ENCODE results near the gene GTSE1.
A peak's percentile ranks its signal among the peaks of the same experiment; 100 is the strongest.

The GTSE1 gene

GRCh38 chr22:46323162-46323561 lies 26.5 kb downstream of the GTSE1 start:
- Histone ChIP-seq H3K36me3 (ENCODE audit: control insufficient read depth in 1 of 2, insufficient read depth in 2 of 2, low read length in 2 of 2) (peaks cover 0 to 40% of the 10 kb centered on the region in 2 donors), H3K27ac (ENCODE audit: low read depth, low read length) (no peak overlapping the region), H3K9me3 (ENCODE audit: control insufficient read depth in 1 of 2, low read length in 2 of 2) (no peaks in the 10 kb centered on the region), H3K27me3 (ENCODE audit: control insufficient read depth in 1 of 2, insufficient read depth in 2 of 2, low read length in 2 of 2) (no peaks in the 10 kb centered on the region), H3K4me3 (ENCODE audit: low read depth in 1 of 2, low read length in 2 of 2) (no peak overlapping the region), H3K4me1 (ENCODE audit: control insufficient read depth in 1 of 2, insufficient read depth in 2 of 2, low read length in 2 of 2) (no peaks in the 10 kb centered on the region), H3K9ac (ENCODE audit: low read depth in 1 of 2, low read length in 2 of 2) (no peak overlapping the region)

DNA sequence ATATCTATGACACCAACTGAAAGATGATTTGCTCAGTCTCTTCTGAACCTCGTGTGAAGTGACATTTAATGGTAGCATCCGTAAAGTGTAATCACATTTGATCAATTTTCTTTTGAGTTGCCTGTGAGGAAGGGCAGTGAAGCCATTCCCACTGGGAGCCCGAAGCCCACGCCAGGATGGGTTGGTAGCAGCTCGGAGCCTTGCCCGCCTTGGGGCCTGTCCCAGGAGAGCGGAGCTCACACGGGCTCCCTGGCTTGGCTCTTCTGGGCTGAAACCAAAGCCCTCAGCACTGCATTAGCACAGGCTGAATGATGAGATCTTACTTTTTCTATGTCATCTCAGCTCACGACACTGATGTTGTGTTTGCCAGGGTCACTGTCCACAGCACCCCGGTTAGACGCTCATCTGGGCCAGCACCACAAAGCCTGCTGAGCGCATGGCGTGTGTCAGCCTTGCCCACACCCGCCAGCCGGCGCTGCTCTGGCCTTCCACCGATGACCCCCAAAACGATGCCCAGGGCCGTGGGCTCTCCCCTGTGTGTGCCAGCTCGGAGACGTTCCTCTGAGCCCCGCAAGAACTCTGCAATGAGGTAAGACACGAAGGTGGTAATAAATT lies 29.5 kb downstream of the GTSE1 start:
- no peak overlapping the region for H3K4me3 ChIP-seq (ENCODE audit: low read depth in 1 of 2, low read length in 2 of 2)
- no peak overlapping the region for H3K27ac ChIP-seq (ENCODE audit: low read depth, low read length)
- H3K27me3 ChIP-seq (ENCODE audit: control insufficient read depth in 1 of 2, insufficient read depth in 2 of 2, low read length in 2 of 2), result no peaks in the 10 kb centered on the region
- H3K36me3 ChIP-seq (ENCODE audit: control insufficient read depth in 1 of 2, insufficient read depth in 2 of 2, low read length in 2 of 2), result peaks cover 0 to 29% of the 10 kb centered on the region in 2 donors
- H3K4me1 ChIP-seq (ENCODE audit: control insufficient read depth in 1 of 2, insufficient read depth in 2 of 2, low read length in 2 of 2), result no peaks in the 10 kb centered on the region
- no peak overlapping the region for H3K9ac ChIP-seq (ENCODE audit: low read depth in 1 of 2, low read length in 2 of 2)
- H3K9me3 ChIP-seq (ENCODE audit: control insufficient read depth in 1 of 2, low read length in 2 of 2), result no peaks in the 10 kb centered on the region

DNA sequence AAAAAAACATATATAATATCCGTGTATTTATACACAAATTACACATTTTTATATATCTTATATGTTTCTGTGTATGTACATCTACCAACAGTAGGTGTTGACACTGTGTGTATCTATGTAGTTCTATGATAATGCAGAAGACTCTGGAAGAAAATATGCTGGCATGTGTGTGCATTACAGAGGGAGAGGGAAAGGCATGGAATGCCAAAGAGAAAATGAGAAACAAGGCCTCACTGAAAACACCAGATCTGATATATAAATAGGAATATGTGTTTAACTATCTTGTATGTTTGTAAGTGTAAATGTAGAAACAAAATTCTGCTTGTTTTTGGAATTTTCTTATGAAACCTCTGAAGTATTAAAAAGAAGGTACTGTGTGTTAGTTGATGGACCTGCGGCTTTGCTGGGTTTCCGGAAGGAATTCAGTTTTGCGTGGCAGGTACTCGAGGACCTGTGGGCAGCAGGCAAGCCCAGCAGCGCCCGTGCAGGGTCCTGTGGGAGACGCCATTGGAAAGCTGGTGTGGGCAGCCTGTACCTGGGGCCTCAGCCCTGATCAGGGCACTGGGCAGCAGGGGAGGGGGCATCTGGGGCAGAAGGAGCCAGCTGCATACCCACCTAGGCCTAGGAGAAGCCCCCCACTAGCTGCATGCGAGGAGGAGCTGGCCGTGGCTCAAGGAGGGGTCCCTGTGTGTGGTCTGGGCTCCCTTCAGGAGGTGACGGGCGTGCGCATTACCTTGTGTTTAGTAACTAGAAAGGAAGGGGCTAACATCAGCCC lies 31.2 kb downstream of the GTSE1 start:
- Histone ChIP-seq H3K9me3 (ENCODE audit: control insufficient read depth in 1 of 2, low read length in 2 of 2) (no peaks in the 10 kb centered on the region), H3K4me3 (ENCODE audit: low read depth in 1 of 2, low read length in 2 of 2) (no peak overlapping the region), H3K36me3 (ENCODE audit: control insufficient read depth in 1 of 2, insufficient read depth in 2 of 2, low read length in 2 of 2) (peaks cover 0 to 25% of the 10 kb centered on the region in 2 donors), H3K27me3 (ENCODE audit: control insufficient read depth in 1 of 2, insufficient read depth in 2 of 2, low read length in 2 of 2) (no peaks in the 10 kb centered on the region), H3K27ac (ENCODE audit: low read depth, low read length) (no peak overlapping the region), H3K9ac (ENCODE audit: low read depth in 1 of 2, low read length in 2 of 2) (no peak overlapping the region), H3K4me1 (ENCODE audit: control insufficient read depth in 1 of 2, insufficient read depth in 2 of 2, low read length in 2 of 2) (no peaks in the 10 kb centered on the region)

- Histone ChIP-seq H3K9ac (ENCODE audit: low read depth in 1 of 2, low read length in 2 of 2) (no peak overlapping the region), H3K4me1 (ENCODE audit: control insufficient read depth in 1 of 2, insufficient read depth in 2 of 2, low read length in 2 of 2) (no peaks in the 10 kb centered on the region), H3K27me3 (ENCODE audit: control insufficient read depth in 1 of 2, insufficient read depth in 2 of 2, low read length in 2 of 2) (no peaks in the 10 kb centered on the region), H3K9me3 (ENCODE audit: control insufficient read depth in 1 of 2, low read length in 2 of 2) (no peaks in the 10 kb centered on the region), H3K36me3 (ENCODE audit: control insufficient read depth in 1 of 2, insufficient read depth in 2 of 2, low read length in 2 of 2) (peaks cover 0 to 21% of the 10 kb centered on the region in 2 donors), H3K4me3 (ENCODE audit: low read depth in 1 of 2, low read length in 2 of 2) (no peak overlapping the region), H3K27ac (ENCODE audit: low read depth, low read length) (no peak overlapping the region)
These were observed 32.1 kb downstream of the GTSE1 start for GRCh38 chr22:46328797-46329196.

DNA sequence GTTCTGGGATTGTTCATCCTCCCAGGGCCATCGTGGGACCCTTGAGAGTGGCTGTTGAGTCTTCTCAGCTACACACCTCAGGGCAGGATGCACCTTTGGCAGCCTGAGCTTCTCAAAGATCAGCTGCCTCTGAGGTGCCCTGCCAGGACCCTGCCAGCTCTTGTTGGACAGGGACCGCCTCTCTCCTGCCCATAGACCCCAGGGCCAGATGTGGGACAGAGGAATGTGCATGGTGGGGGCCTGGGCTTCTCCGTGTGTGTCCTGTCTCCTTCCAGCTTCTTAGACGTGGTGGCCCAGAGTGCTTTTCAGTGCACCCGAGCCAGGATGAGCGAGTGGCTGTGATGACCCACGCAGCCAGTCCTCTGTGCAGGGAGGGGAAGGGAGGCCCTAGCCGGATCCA lies 32.9 kb downstream of the GTSE1 start:
- Histone ChIP-seq H3K27me3 (ENCODE audit: control insufficient read depth in 1 of 2, insufficient read depth in 2 of 2, low read length in 2 of 2) (no peaks in the 10 kb centered on the region), H3K9ac (ENCODE audit: low read depth in 1 of 2, low read length in 2 of 2) (no peak overlapping the region), H3K9me3 (ENCODE audit: control insufficient read depth in 1 of 2, low read length in 2 of 2) (no peaks in the 10 kb centered on the region), H3K4me3 (ENCODE audit: low read depth in 1 of 2, low read length in 2 of 2) (no peak overlapping the region), H3K27ac (ENCODE audit: low read depth, low read length) (no peak overlapping the region), H3K4me1 (ENCODE audit: control insufficient read depth in 1 of 2, insufficient read depth in 2 of 2, low read length in 2 of 2) (no peaks in the 10 kb centered on the region), H3K36me3 (ENCODE audit: control insufficient read depth in 1 of 2, insufficient read depth in 2 of 2, low read length in 2 of 2) (peaks cover 0 to 21% of the 10 kb centered on the region in 2 donors)

DNA sequence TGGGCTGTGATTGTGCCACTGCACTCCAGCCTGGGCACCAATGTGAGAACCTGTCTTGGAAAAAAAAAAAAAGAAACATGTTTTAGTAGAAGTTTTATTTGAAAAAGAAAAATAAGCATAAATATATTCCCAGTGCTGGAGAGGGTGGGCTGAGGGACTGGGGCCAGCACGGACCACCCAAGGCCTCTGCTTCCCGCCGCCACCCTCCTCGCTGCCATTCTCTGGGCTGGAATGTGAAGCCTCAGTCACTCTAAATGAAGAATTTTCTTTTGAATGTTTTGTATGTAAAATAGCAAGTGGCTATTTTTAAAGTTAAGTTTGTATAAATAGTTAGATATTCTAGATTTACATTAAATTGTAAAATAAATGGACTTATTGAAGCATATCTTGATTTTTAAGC lies 33.8 kb downstream of the GTSE1 start:
- Histone ChIP-seq H3K27ac (ENCODE audit: low read depth, low read length) (no peak overlapping the region), H3K9me3 (ENCODE audit: control insufficient read depth in 1 of 2, low read length in 2 of 2) (no peaks in the 10 kb centered on the region), H3K4me1 (ENCODE audit: control insufficient read depth in 1 of 2, insufficient read depth in 2 of 2, low read length in 2 of 2) (no peaks in the 10 kb centered on the region), H3K27me3 (ENCODE audit: control insufficient read depth in 1 of 2, insufficient read depth in 2 of 2, low read length in 2 of 2) (no peaks in the 10 kb centered on the region), H3K4me3 (ENCODE audit: low read depth in 1 of 2, low read length in 2 of 2) (no peak overlapping the region), H3K36me3 (ENCODE audit: control insufficient read depth in 1 of 2, insufficient read depth in 2 of 2, low read length in 2 of 2) (peaks cover 0 to 19% of the 10 kb centered on the region in 2 donors), H3K9ac (ENCODE audit: low read depth in 1 of 2, low read length in 2 of 2) (no peak overlapping the region)

- Histone ChIP-seq H3K9ac (ENCODE audit: low read depth in 1 of 2, low read length in 2 of 2) (no peak overlapping the region), H3K36me3 (ENCODE audit: control insufficient read depth in 1 of 2, insufficient read depth in 2 of 2, low read length in 2 of 2) (peaks cover 0 to 9% of the 10 kb centered on the region in 2 donors), H3K9me3 (ENCODE audit: control insufficient read depth in 1 of 2, low read length in 2 of 2) (no peaks in the 10 kb centered on the region), H3K27ac (ENCODE audit: low read depth, low read length) (no peak overlapping the region), H3K27me3 (ENCODE audit: control insufficient read depth in 1 of 2, insufficient read depth in 2 of 2, low read length in 2 of 2) (no peaks in the 10 kb centered on the region), H3K4me1 (ENCODE audit: control insufficient read depth in 1 of 2, insufficient read depth in 2 of 2, low read length in 2 of 2) (peaks cover under 1 to 3% of the 10 kb centered on the region in 2 donors), H3K4me3 (ENCODE audit: low read depth in 1 of 2, low read length in 2 of 2) (no peak overlapping the region)
These were observed 34.8 kb downstream of the GTSE1 start for GRCh38 chr22:46331496-46331895.

DNA sequence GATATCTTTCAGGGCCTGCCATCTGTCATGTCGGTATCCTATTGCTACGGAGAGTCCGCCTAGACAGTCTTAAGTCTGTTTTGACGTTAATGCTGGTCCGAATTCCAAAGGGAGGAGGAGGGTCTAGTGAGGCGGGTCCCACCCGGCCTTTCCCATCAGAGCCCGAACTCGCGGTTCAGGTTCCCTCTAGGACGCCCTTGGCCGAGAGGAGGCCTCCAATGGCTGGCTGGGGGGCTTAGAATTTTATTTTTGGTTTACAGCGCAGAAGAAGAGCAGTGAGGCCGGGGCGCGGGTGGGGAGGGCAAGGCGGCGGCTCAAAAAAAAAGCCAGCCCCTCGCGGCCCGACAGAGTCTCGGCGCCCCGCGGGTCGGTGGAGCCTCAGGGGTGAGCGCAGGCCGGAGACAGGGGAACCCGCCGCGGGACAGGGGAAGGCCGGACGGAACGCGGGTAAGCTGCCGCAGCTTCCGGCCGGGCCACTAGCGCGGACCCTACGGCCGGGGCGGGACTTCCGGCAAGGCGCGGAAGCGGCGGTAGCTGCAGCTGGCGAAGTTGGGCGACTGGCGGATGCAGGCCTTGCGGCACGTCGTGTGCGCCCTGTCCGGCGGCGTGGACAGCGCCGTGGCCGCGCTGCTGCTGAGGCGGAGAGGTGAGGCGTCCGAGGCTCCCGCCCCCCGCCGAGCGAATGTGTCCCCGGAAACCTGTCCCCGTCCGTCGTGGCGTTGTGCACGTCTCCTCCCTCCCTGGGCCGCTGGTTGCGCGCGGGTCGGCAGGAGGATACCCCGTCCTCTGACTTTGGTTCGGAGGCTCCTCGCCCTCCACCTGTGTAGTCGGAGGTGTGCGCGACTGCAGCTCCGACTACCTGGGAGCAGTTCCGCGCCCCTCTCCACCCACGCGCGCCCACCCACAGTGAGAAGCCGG lies 38.8 kb downstream of the GTSE1 start, which contains the start of gene TRMU:
TRMU (plus strand) TSS at position 514 of the 918 bp plus-strand sequence; CDS start at position 565, 51 bp downstream.
- Histone ChIP-seq H3K9ac (ENCODE audit: low read depth in 1 of 2, low read length in 2 of 2) (peak within 1 kb of the TSS; percentile 77 to 84), H3K36me3 (ENCODE audit: control insufficient read depth in 1 of 2, insufficient read depth in 2 of 2, low read length in 2 of 2) (peaks cover 11 to 30% of the 10 kb centered on the region in 2 donors), H3K4me1 (ENCODE audit: control insufficient read depth in 1 of 2, insufficient read depth in 2 of 2, low read length in 2 of 2) (peaks cover 7 to 12% of the 10 kb centered on the region in 2 donors), H3K4me3 (ENCODE audit: low read depth in 1 of 2, low read length in 2 of 2) (peak within 1 kb of the TSS; percentile 81 to 96), H3K9me3 (ENCODE audit: control insufficient read depth in 1 of 2, low read length in 2 of 2) (no peaks in the 10 kb centered on the region), H3K27me3 (ENCODE audit: control insufficient read depth in 1 of 2, insufficient read depth in 2 of 2, low read length in 2 of 2) (no peaks in the 10 kb centered on the region), H3K27ac (ENCODE audit: low read depth, low read length) (peak within 1 kb of the TSS; percentile 70)

DNA sequence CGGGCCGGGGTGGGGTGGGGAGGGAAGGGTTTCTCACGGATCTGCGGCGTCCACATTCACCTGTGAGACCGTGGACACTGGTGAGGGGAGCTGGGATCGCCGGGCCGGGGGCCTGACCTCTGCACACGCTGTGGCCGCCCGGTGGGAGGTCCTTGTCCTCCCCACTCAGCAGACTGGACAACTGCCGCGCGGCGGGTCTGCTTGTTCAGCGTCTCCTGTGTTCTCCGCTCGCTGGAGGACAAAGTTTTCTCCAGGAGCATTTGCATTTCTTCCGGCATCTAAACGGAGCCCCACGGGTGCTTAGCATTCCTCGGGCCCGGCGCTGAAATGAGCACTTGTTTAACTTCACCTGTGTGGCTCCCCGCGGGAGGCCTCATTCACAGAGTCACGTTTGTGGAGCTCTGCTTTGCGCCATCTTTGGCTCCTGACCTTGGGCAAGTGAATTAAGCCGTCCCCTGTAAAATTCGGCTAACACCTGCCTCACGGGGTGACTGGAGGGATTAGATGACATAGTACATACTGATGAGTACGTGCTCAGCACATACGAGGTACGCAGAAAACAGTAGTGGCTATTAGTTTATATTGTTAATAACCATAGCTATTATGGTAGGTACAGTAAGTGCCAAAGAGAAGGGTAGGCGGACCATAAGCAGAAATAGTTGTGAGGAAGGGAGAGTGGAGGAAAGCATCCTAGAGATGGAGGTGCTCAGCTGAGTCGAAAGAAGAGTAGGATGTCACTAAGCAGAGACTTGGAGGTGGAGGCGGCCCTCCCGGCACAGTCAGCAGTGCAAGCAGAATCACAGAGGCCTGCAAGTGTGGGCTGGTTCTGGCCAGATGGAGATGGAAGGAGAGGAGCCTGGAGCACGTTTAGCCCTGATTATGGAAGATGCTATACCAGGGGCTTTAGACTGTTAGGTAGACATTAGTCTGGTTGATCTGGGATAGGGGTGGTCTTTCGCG lies 39.7 kb downstream of the GTSE1 start:
- Histone ChIP-seq H3K4me3 (ENCODE audit: low read depth in 1 of 2, low read length in 2 of 2) (peak overlapping the region; percentile 81 to 96), H3K4me1 (ENCODE audit: control insufficient read depth in 1 of 2, insufficient read depth in 2 of 2, low read length in 2 of 2) (peaks cover 7 to 12% of the 10 kb centered on the region in 2 donors), H3K9me3 (ENCODE audit: control insufficient read depth in 1 of 2, low read length in 2 of 2) (no peaks in the 10 kb centered on the region), H3K36me3 (ENCODE audit: control insufficient read depth in 1 of 2, insufficient read depth in 2 of 2, low read length in 2 of 2) (peaks cover 14 to 35% of the 10 kb centered on the region in 2 donors), H3K27me3 (ENCODE audit: control insufficient read depth in 1 of 2, insufficient read depth in 2 of 2, low read length in 2 of 2) (no peaks in the 10 kb centered on the region), H3K27ac (ENCODE audit: low read depth, low read length) (peak overlapping the region; percentile 63), H3K9ac (ENCODE audit: low read depth in 1 of 2, low read length in 2 of 2) (peak overlapping the region; percentile 77 to 84)

Data from duodenal mucosa (tissue), 2 donors.